ENCODE results near the gene VAV2. TPM values are rescaled to one million over a fixed set of nuclear protein-coding genes. Genes with fewer than 3 reads are reported as not detected.

VAV2 gene, protein sequence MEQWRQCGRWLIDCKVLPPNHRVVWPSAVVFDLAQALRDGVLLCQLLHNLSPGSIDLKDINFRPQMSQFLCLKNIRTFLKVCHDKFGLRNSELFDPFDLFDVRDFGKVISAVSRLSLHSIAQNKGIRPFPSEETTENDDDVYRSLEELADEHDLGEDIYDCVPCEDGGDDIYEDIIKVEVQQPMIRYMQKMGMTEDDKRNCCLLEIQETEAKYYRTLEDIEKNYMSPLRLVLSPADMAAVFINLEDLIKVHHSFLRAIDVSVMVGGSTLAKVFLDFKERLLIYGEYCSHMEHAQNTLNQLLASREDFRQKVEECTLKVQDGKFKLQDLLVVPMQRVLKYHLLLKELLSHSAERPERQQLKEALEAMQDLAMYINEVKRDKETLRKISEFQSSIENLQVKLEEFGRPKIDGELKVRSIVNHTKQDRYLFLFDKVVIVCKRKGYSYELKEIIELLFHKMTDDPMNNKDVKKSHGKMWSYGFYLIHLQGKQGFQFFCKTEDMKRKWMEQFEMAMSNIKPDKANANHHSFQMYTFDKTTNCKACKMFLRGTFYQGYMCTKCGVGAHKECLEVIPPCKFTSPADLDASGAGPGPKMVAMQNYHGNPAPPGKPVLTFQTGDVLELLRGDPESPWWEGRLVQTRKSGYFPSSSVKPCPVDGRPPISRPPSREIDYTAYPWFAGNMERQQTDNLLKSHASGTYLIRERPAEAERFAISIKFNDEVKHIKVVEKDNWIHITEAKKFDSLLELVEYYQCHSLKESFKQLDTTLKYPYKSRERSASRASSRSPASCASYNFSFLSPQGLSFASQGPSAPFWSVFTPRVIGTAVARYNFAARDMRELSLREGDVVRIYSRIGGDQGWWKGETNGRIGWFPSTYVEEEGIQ
- total RNA-seq, result 9.4 and 11.4 TPM in 2 replicates

DNA sequence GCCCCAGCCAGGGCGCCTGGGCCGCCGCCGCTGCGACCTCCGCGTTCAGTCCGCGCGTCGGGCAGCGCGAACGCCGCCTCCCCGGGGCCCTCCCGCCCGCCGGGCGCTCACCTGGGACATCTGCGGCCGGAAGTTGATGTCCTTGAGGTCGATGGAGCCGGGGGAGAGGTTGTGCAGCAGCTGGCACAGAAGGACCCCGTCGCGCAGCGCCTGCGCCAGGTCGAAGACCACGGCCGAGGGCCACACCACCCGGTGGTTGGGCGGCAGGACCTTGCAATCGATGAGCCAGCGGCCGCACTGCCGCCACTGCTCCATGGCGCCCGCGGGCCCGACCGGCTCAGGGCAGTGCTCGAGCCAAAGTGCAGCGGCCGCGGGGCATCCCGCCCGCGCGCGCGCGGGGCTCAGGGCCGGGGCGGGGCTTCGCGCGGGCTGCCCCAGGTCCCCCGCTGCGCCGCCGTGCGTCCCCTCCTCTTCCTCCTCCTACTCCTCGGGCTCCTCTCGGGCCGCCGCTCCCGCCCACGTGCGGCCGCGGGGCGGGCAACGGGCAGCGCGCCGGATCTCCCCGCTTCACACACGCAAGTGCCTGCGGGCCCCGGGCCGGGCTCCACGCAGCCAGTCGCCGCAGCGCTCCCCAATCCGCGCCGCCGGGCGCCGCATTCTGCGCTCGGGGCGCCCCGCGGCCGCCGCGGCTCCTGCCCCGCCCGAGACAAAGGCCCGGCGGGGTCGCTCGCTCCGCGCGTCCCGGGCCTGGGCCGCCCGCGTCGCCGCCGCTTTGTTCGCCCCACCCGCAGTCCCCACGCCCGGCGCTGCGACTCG lies at the start of gene VAV2:
TSS of gene VAV2 (minus strand) at position 361 of the 816 bp plus-strand sequence. CDS start at position 315, 46 bp downstream.

DNA sequence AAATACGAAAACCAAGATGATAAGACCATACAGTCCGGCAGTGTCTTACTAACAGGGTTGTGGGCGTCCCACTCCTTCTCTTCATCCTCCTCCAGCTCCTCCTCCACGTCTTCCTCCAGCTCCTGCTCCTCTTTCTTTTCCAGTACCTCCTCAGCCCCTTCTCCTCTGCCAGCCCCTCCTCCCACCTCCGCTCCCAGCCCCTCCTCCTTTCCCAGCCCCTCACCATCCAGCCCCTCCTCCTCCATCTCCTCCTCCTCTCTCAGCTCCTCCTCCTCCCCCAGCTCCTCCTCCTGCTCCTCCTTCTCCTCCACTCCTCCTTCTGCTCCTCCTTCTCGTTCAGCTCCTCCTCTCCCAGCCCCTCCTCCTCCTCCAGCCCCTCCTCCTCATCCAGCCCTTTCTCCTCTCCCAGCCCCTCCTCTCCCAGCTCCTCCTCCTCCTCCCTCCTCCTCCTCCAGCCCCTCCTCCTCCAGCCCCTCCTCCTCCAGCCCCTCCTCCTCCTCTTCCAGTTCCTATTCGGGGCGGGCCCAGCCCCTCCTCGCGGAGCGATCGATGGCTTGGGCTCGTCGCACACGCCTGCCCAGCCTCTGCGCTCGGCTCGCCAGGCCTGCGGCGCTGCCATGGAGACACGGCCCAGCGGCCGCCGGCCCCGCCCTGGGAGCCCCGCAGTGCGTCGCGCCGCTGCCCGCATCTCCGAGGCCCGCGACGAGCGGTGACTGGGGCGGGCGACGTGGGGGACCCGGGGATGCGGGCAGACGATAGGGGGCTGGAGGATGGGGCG lies 32.9 kb upstream of the VAV2 start, which contains the start of gene BRD3OS:
TSS of gene BRD3OS (plus strand) at position 654 of the 778 bp plus-strand sequence. CDS start 1,267 bp downstream, outside the sequence.

DNA sequence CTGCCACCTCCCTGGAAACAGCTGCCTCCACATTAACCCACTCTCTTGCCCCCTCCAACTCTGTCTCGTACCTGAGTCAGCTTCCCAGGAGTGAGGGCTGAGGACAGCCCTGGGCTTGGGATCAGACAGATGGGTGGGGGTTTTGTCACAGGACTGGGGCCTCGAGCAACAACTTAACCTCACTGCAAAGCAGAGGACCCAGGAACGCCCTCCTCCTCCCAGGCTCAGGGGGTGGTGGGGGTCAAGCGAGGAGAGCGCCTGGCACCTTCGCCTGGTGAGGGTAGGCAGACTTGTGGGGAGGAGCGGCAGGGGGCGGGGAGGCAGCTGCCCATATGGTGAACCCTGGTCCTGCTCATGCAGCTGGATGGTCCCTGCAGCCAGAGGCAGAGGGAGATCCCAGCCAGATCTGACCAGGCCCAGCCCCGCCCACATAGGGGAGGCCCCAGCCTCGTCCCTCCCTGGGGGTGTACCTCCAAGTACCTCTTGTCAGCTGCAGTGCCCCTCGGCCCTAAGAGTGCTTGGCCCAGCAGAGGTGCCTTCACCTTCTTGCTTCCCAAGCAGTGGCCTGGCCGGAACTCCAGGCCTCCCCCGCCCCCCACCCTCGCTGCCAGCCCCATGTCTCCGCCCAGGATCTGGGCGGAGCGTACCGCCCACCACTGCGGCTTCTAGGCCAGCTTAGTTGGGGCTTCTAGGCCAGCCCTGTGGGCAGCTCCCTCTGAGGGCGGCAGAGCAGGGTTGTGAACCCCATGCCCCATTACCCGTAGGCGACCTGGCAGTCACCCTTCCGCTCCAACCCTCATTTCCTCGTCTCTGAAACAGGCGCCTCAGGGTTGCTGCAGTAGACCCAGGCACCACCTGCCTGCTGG lies 254.1 kb downstream of the VAV2 start, which contains the start of gene SARDH:
TSS of gene SARDH (minus strand) at position 579 of the 866 bp plus-strand sequence. CDS start 4,179 bp downstream, outside the sequence.

Other genes starting within 250 kb of the VAV2 start
- gene BRD3OS, start 33.2 kb upstream of the VAV2 start, total RNA-seq, result 23.1 and 24.7 TPM in 2 replicates
- 17.1 and 21.6 TPM in 2 replicates for gene BRD3, start 75.7 kb upstream of the VAV2 start, total RNA-seq
- gene WDR5, start 143.8 kb upstream of the VAV2 start, total RNA-seq, result 14.6 and 17.1 TPM in 2 replicates
- not detected in 2 replicates for gene RNU6ATAC, start 172.2 kb upstream of the VAV2 start, total RNA-seq

Measured in cardiac ventricle fibroblast (primary cell).